ENCODE measurements around the gene NEDD4. TPM values are rescaled to one million over a fixed set of nuclear protein-coding genes. Genes with fewer than 3 reads are reported as not detected.
"Not testable (repeated sequence)": the region's sequence is repeated elsewhere in the genome, so short reads cannot be mapped to it uniquely, and the experiment has no call there.

NEDD4 gene
- total RNA-seq, 1 donor: 48.5 TPM

DNA sequence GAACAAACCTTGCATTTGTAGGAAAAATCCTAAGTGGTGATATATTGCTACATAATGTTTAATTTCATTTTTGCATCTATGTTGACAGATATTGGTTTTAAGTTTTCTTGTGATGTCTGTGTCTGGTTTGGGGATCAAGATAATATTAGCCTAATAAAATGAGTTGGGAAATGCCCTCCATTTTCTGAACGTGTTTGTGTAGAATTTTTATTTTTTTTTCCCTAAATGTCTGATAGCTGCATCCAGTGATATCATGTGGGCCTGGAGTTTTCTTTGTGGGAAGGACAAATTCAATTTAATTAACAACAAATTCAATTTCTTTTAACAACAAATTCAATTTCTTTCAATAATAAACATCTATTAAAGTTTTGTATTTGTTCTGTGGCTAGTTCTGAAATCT, 35.1 kb downstream of the NEDD4 start:
- no peak overlapping the region for H3K27ac ChIP-seq (ENCODE audit: low read depth, low read length)
- H3K79me2 ChIP-seq (ENCODE audit: insufficient read depth, low read length): peaks cover 26% of the 10 kb centered on the region
- H3K4me2 ChIP-seq (ENCODE audit: insufficient read depth, low read length): no peak overlapping the region
- no peak for DNase-seq (ENCODE audit: insufficient read length, low spot score, missing footprints)
- H3K27me3 ChIP-seq (ENCODE audit: insufficient read depth, low read length): no peaks in the 10 kb centered on the region
- H3K4me1 ChIP-seq (ENCODE audit: insufficient read depth, low read length): no peaks in the 10 kb centered on the region
- H2AFZ ChIP-seq (ENCODE audit: low read length): no peak overlapping the region
- H3K4me3 ChIP-seq (ENCODE audit: insufficient read depth, low read length): no peak overlapping the region
- TF ChIP-seq, protein P1, sequence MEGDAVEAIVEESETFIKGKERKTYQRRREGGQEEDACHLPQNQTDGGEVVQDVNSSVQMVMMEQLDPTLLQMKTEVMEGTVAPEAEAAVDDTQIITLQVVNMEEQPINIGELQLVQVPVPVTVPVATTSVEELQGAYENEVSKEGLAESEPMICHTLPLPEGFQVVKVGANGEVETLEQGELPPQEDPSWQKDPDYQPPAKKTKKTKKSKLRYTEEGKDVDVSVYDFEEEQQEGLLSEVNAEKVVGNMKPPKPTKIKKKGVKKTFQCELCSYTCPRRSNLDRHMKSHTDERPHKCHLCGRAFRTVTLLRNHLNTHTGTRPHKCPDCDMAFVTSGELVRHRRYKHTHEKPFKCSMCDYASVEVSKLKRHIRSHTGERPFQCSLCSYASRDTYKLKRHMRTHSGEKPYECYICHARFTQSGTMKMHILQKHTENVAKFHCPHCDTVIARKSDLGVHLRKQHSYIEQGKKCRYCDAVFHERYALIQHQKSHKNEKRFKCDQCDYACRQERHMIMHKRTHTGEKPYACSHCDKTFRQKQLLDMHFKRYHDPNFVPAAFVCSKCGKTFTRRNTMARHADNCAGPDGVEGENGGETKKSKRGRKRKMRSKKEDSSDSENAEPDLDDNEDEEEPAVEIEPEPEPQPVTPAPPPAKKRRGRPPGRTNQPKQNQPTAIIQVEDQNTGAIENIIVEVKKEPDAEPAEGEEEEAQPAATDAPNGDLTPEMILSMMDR (IDR thresholded peaks at IDR 0.05; ENCODE audit: extremely low read depth, low read depth, low read length): no peak
- no peaks in the 10 kb centered on the region for H3K36me3 ChIP-seq (ENCODE audit: insufficient read depth, low read length)
- peaks cover 2% of the 10 kb centered on the region for H4K20me1 ChIP-seq (ENCODE audit: insufficient read depth, low read length)
- H3K9me3 ChIP-seq (ENCODE audit: low read depth, low read length): no peaks in the 10 kb centered on the region

DNA sequence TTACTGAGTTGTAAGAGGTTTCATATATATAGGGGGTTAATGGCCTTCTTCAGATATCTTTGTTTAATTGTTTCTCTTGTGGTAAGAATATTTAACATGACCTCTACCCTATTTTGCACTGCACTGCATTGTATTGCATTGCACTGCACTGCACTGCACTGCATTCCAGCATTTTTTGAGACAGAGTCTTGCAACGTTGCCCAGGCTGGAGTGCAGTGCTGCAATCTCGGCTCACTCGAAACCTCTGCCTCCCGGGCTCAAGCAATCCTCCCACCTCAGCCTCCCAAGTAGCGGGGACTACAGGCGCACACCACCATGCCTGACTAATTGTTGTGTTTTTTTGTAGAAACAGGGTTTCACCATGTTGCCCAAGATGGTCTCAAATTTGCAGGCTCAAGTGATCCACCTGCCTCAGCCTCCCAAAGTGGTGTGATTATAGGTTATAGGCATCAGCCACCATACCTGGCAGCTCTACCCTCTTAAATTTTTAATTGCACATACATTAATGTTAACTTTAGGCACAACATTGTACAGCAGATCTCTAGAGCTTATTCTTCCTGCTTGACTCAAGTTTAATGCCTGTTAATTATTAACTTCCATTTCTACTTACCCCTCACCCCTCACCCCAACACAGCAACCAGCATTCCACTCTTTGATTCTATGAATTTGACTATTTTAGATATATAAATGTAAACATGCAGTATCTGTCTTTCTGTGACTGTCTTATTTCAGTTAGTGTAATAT, 38.4 kb downstream of the NEDD4 start:
- Histone ChIP-seq H4K20me1 (ENCODE audit: insufficient read depth, low read length) (peaks cover 2% of the 10 kb centered on the region), H3K27ac (ENCODE audit: low read depth, low read length) (no peak overlapping the region), H3K4me3 (ENCODE audit: insufficient read depth, low read length) (no peak overlapping the region), H3K4me1 (ENCODE audit: insufficient read depth, low read length) (no peaks in the 10 kb centered on the region), H2AFZ (ENCODE audit: low read length) (no peak overlapping the region), H3K9me3 (ENCODE audit: low read depth, low read length) (no peaks in the 10 kb centered on the region), H3K36me3 (ENCODE audit: insufficient read depth, low read length) (no peaks in the 10 kb centered on the region), H3K79me2 (ENCODE audit: insufficient read depth, low read length) (peaks cover 21% of the 10 kb centered on the region), H3K27me3 (ENCODE audit: insufficient read depth, low read length) (no peaks in the 10 kb centered on the region), H3K4me2 (ENCODE audit: insufficient read depth, low read length) (no peak overlapping the region)
- TF ChIP-seq, protein P1 (IDR thresholded peaks at IDR 0.05; ENCODE audit: extremely low read depth, low read depth, low read length): no peak
- DNase-seq (ENCODE audit: insufficient read length, low spot score, missing footprints): no peak

DNA sequence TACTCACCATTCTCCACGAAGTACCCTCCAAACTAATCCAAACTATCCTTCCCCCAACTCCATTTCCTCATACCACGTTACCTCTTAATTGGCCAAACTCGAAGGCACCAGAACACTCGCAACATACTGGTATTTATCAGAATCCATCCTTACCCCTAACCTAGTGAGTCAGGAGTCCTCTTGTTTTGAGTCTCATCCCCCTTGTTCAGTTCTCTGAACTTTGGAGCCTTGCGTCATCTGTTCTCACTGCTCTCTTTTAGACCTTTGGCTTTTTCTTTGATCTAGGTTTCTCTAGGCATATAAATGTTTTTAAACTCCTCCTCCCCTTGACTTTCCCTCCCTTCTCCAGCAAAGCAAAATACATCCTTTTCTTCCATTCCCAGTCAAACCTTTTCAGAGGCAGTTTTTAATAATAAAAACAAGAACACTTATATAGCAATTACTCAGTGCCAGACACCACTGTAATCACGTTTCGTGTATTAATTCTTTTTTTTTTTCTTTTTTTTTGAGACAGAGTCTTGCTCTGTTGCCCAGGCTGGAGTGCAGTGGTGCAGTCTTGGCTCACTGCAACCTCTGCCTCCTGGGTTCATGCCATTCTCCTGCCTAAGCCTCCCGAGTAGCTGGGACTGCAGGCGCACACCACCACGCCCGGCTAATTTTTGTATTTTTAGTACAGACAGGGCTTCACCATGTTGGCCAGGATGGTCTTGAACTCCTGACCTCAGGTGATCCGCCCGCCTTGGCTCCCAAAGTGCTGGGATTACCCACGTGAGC, 40.7 kb downstream of the NEDD4 start:
- H3K79me2 ChIP-seq (ENCODE audit: insufficient read depth, low read length): peaks cover 14% of the 10 kb centered on the region
- H3K27me3 ChIP-seq (ENCODE audit: insufficient read depth, low read length); H3K36me3 ChIP-seq (ENCODE audit: insufficient read depth, low read length); H3K4me1 ChIP-seq (ENCODE audit: insufficient read depth, low read length); H4K20me1 ChIP-seq (ENCODE audit: insufficient read depth, low read length); H3K4me3 ChIP-seq (ENCODE audit: insufficient read depth, low read length); H3K9me3 ChIP-seq (ENCODE audit: low read depth, low read length); DNase-seq (ENCODE audit: insufficient read length, low spot score, missing footprints); H2AFZ ChIP-seq (ENCODE audit: low read length); H3K4me2 ChIP-seq (ENCODE audit: insufficient read depth, low read length); H3K27ac ChIP-seq (ENCODE audit: low read depth, low read length): not testable (repeated sequence)

DNA sequence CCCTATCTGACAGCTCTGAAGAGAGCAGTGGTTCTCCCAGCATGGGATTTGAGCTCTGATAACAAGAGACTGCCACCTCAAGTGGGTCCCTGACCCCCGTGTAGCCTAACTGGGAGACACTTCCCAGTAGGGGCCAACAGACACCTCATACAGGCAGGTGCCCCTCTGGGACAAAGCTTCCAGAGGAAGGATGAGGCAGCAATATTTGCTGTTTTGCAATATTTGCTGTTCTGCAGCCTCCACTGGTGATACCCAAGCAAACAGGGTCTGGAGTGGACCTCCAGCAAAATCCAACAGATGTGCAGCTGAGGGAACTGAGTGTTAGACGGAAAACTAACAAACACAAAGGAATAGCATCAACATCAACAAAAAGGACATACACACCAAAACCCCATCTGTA, 48.8 kb downstream of the NEDD4 start:
- not testable (repeated sequence) for H3K27ac ChIP-seq (ENCODE audit: low read depth, low read length); H3K4me1 ChIP-seq (ENCODE audit: insufficient read depth, low read length); H3K79me2 ChIP-seq (ENCODE audit: insufficient read depth, low read length); H3K27me3 ChIP-seq (ENCODE audit: insufficient read depth, low read length); DNase-seq (ENCODE audit: insufficient read length, low spot score, missing footprints); H3K9me3 ChIP-seq (ENCODE audit: low read depth, low read length); H3K4me2 ChIP-seq (ENCODE audit: insufficient read depth, low read length); H4K20me1 ChIP-seq (ENCODE audit: insufficient read depth, low read length); H2AFZ ChIP-seq (ENCODE audit: low read length); H3K36me3 ChIP-seq (ENCODE audit: insufficient read depth, low read length); H3K4me3 ChIP-seq (ENCODE audit: insufficient read depth, low read length)

DNA sequence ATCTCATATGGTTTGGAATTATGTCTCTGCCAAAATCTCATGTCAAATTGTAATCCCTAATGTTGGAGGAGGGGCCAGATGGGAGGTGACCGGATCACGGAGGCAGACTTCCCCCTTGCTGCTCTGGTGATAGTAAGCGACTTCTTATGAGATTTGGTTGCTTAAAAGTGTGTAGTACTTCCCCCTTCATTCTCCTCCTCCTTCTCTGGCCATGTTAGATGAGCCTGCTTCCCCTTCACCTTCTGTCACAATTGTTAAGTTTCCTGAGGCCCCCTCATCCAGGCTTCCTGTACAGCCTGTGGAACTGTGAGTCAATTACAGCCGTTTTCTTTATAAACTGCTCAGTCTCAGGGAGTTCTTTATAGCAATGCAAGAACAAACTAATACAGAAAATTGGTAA, 51.1 kb downstream of the NEDD4 start:
- H3K27ac ChIP-seq (ENCODE audit: low read depth, low read length): no peak overlapping the region
- TF ChIP-seq, protein P1 (IDR thresholded peaks at IDR 0.05; ENCODE audit: extremely low read depth, low read depth, low read length): no peak

More for the DNA sequence above, 51.1 kb downstream of the NEDD4 start:
- peaks cover 3% of the 10 kb centered on the region for H3K9me3 ChIP-seq (ENCODE audit: low read depth, low read length)
- no peak overlapping the region for H3K4me3 ChIP-seq (ENCODE audit: insufficient read depth, low read length)
- peaks cover 2% of the 10 kb centered on the region for H3K79me2 ChIP-seq (ENCODE audit: insufficient read depth, low read length)
- H4K20me1 ChIP-seq (ENCODE audit: insufficient read depth, low read length): no peaks in the 10 kb centered on the region
- H3K27me3 ChIP-seq (ENCODE audit: insufficient read depth, low read length): no peaks in the 10 kb centered on the region
- no peak for DNase-seq (ENCODE audit: insufficient read length, low spot score, missing footprints)
- peaks cover 5% of the 10 kb centered on the region for H3K36me3 ChIP-seq (ENCODE audit: insufficient read depth, low read length)
- no peak overlapping the region for H3K4me2 ChIP-seq (ENCODE audit: insufficient read depth, low read length)
- no peak overlapping the region for H2AFZ ChIP-seq (ENCODE audit: low read length)
- no peaks in the 10 kb centered on the region for H3K4me1 ChIP-seq (ENCODE audit: insufficient read depth, low read length)
